Tibial nerve (tissue), 4 donors: ENCODE measurements around the gene RGS5.

Experiments used
- EP300 ChIP-seq, 2 donors: sonication (generic); formaldehyde crosslinking; IDR thresholded peaks; one replicate each; pipeline ENCODE4 v1.6.1; 2017; ENCODE audit warnings: antibody characterized with exemption in 2 of 2, mild to moderate bottlenecking in 1 of 2
- POLR2A ChIP-seq, 2 donors: fragments of 450-650 bp; IDR thresholded peaks; one replicate each; pipeline ENCODE4 v1.6.1; 2017; ENCODE audit warnings: antibody characterized with exemption in 2 of 2, mild to moderate bottlenecking in 2 of 2, moderate library complexity in 2 of 2
- TF ChIP-seq, protein P1 (sequence below), 5 experiments: fragments of 200-600 bp in 3 of 5; fragments of 450-650 bp in 2 of 5; sonication (generic) in 3 of 5; IDR thresholded peaks; one replicate each; pipeline ENCODE4 v1.5.1; 2016 to 2019; ENCODE audit warnings: antibody characterized with exemption in 5 of 5, mild to moderate bottlenecking in 3 of 5, moderate library complexity in 2 of 5

DNA sequence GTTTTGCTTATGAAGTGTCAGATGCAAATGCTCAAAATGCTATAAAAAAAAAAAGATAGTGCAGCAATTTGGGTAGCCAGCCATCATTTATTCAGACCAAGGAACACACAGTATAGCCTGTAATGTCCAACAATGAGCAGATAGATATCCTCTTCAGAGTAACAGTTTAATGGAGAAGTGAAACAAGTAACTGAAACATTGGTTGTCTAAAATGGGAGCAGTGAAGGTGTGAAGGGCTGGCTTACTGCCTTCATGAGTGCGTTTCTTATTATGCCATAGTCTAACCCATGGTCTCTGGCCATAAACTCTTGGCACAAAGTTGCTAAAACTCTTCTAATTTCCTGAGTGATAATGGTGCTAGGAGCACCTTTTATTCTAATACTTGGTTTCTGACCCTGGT is 11.4 kb downstream of the RGS5 start:
- TF ChIP-seq EP300 (IDR thresholded peaks at IDR 0.05) (no peak), POLR2A (IDR thresholded peaks at IDR 0.05) (no peak)
- TF ChIP-seq, protein P1, sequence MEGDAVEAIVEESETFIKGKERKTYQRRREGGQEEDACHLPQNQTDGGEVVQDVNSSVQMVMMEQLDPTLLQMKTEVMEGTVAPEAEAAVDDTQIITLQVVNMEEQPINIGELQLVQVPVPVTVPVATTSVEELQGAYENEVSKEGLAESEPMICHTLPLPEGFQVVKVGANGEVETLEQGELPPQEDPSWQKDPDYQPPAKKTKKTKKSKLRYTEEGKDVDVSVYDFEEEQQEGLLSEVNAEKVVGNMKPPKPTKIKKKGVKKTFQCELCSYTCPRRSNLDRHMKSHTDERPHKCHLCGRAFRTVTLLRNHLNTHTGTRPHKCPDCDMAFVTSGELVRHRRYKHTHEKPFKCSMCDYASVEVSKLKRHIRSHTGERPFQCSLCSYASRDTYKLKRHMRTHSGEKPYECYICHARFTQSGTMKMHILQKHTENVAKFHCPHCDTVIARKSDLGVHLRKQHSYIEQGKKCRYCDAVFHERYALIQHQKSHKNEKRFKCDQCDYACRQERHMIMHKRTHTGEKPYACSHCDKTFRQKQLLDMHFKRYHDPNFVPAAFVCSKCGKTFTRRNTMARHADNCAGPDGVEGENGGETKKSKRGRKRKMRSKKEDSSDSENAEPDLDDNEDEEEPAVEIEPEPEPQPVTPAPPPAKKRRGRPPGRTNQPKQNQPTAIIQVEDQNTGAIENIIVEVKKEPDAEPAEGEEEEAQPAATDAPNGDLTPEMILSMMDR (IDR thresholded peaks at IDR 0.05) = no peak
